Spleen (tissue), 7 donors: ENCODE results near the gene FAM171A1.

Experiments used
- POLR2A ChIP-seq, 3 donors: fragments of 450-650 bp; IDR thresholded peaks; one replicate each; pipeline ENCODE4 v1.5.1; 2017; ENCODE audit warnings: antibody characterized with exemption in 3 of 3, mild to moderate bottlenecking in 1 of 3
- POLR2AphosphoS5 ChIP-seq, 3 donors: sonication (generic); formaldehyde crosslinking; IDR thresholded peaks; one replicate each; pipeline ENCODE4 v1.5.1; 2017; ENCODE audit warnings: antibody characterized with exemption in 3 of 3
- TF ChIP-seq, protein P1 (sequence below), 11 experiments: fragments of 200-600 bp in 7 of 11; fragments of 450-650 bp in 4 of 11; sonication (generic) in 4 of 11; IDR thresholded peaks in 8 of 11; conservative IDR thresholded peaks in 3 of 11; 1 replicate in 7 of 11; 2 replicates in 4 of 11; pipeline versions ENCODE4 v1.4.0 to v1.8.0; 2016 to 2021; ENCODE audit warnings: antibody characterized with exemption in 11 of 11, inconsistent platforms in 4 of 11, mild to moderate bottlenecking in 1 of 11
- donor health status: DM: no; HTN: no; CAD: no; lungs with moderate emphysema.
- donor health status: DM: no; HTN: no; CAD: no.
- donor health status: DM: no; HTN: no; CAD: no.

DNA sequence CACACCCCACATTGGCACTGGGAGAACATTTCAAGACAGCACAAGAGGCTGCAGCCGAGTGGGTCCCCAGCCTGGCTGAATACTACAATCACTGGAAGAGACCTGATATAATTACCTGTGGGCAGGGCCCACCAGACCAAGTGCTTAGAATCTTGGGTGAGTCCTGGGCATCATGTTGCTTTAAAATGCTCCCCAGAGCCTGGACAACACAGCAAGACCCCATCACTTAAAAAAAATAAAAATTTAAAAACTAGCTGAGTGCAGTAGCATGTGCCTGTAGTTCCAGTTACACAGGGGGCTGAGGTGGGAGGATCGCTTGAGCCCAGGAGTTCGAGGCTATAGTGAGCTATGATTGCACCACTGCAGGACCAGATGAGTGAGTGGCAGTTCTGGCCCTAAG is 28.1 kb downstream of the FAM171A1 start:
- TF ChIP-seq, protein P1, sequence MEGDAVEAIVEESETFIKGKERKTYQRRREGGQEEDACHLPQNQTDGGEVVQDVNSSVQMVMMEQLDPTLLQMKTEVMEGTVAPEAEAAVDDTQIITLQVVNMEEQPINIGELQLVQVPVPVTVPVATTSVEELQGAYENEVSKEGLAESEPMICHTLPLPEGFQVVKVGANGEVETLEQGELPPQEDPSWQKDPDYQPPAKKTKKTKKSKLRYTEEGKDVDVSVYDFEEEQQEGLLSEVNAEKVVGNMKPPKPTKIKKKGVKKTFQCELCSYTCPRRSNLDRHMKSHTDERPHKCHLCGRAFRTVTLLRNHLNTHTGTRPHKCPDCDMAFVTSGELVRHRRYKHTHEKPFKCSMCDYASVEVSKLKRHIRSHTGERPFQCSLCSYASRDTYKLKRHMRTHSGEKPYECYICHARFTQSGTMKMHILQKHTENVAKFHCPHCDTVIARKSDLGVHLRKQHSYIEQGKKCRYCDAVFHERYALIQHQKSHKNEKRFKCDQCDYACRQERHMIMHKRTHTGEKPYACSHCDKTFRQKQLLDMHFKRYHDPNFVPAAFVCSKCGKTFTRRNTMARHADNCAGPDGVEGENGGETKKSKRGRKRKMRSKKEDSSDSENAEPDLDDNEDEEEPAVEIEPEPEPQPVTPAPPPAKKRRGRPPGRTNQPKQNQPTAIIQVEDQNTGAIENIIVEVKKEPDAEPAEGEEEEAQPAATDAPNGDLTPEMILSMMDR (IDR thresholded peaks at IDR 0.05 in 8 of 11, conservative IDR thresholded peaks at IDR 0.05 in 3 of 11), result no peak
- TF ChIP-seq POLR2A (IDR thresholded peaks at IDR 0.05) (no peak), POLR2AphosphoS5 (IDR thresholded peaks at IDR 0.05) (no peak)
